Stomach (tissue), 4 donors: ENCODE results near the gene DNASE1L2.

Experiments used
- EP300 ChIP-seq: sonication (generic); formaldehyde crosslinking; IDR thresholded peaks from one replicate; pipeline ENCODE4 v1.6.1; 2017; ENCODE audit warnings: antibody characterized with exemption
- POLR2A ChIP-seq, 4 donors: fragments of 450-650 bp; IDR thresholded peaks; one replicate each; pipeline ENCODE4 v1.6.1; 2016; ENCODE audit warnings: antibody characterized with exemption in 4 of 4, control low read depth in 2 of 4, mild to moderate bottlenecking in 1 of 4, moderate library complexity in 1 of 4
- TF ChIP-seq, protein P1 (sequence below), 7 experiments: fragments of 450-650 bp in 4 of 7; fragments of 200-600 bp in 3 of 7; sonication (generic) in 3 of 7; IDR thresholded peaks; one replicate each; pipeline ENCODE4 v1.5.1; 2016 to 2019; ENCODE audit warnings: antibody characterized with exemption in 7 of 7, control low read depth in 2 of 7, mild to moderate bottlenecking in 1 of 7

- TF ChIP-seq POLR2A (IDR thresholded peaks at IDR 0.05), result no peak
- TF ChIP-seq EP300, result no peak
- TF ChIP-seq, protein P1, sequence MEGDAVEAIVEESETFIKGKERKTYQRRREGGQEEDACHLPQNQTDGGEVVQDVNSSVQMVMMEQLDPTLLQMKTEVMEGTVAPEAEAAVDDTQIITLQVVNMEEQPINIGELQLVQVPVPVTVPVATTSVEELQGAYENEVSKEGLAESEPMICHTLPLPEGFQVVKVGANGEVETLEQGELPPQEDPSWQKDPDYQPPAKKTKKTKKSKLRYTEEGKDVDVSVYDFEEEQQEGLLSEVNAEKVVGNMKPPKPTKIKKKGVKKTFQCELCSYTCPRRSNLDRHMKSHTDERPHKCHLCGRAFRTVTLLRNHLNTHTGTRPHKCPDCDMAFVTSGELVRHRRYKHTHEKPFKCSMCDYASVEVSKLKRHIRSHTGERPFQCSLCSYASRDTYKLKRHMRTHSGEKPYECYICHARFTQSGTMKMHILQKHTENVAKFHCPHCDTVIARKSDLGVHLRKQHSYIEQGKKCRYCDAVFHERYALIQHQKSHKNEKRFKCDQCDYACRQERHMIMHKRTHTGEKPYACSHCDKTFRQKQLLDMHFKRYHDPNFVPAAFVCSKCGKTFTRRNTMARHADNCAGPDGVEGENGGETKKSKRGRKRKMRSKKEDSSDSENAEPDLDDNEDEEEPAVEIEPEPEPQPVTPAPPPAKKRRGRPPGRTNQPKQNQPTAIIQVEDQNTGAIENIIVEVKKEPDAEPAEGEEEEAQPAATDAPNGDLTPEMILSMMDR (IDR thresholded peaks at IDR 0.05), result no peak
These were observed 23.6 kb upstream of the DNASE1L2 start for GRCh38 chr16:2212362-2213324.
